GM12891 (cell line): ENCODE measurements around the gene FAM83D. TPM values are rescaled to one million over a fixed set of nuclear protein-coding genes. Genes with fewer than 3 reads are reported as not detected.

ENCODE experiments used
- DNase-seq: peaks from one replicate; pipeline ENCODE4 v3.0.0; 2011; ENCODE audit warnings: low spot score; ENCODE audit not compliant: insufficient read length
- FAIRE-seq: peaks from 2 replicates; lab custom pipeline; 2011; peaks lifted over from hg19 to GRCh38; lab: Jason Lieb, UNC
- PAX5 ChIP-seq: IDR thresholded peaks from 2 replicates; pipeline ENCODE4 v1.6.1; 2011; ENCODE audit warnings: low read length, moderate library complexity, mild to moderate bottlenecking; ENCODE audit not compliant: insufficient read depth, severe bottlenecking
- POLR2A ChIP-seq: IDR thresholded peaks from 2 replicates; pipeline ENCODE4 v1.6.1; 2011; ENCODE audit warnings: low read depth, low read length, control low read depth
- POLR2AphosphoS5 ChIP-seq: IDR thresholded peaks from 2 replicates; pipeline ENCODE4 v1.6.1; 2011; ENCODE audit warnings: low read depth, low read length, control low read depth
- POU2F2 ChIP-seq: IDR thresholded peaks from 2 replicates; pipeline ENCODE4 v1.6.1; 2011; ENCODE audit warnings: low read depth, mild to moderate bottlenecking, control low read depth, low read length, moderate library complexity
- SPI1 ChIP-seq: IDR thresholded peaks from 2 replicates; pipeline ENCODE4 v1.6.1; 2011; ENCODE audit warnings: low read depth, low read length, control low read depth
- TAF1 ChIP-seq: IDR thresholded peaks from 2 replicates; pipeline ENCODE4 v1.6.1; 2011; ENCODE audit warnings: low read depth, low read length, control low read depth
- polyA plus RNA-seq: library from polyadenylated mRNA; unstranded; fragments of >200 nt; gene quantifications from one replicate; pipeline ENCODE4 v1.2.1, GENCODE V29; 2012; ENCODE audit warnings: low read depth, missing spikeins, inconsistent platforms; ENCODE audit not compliant: missing spikeins

Gene FAM83D
- 7.4 TPM for polyA plus RNA-seq

- TF ChIP-seq POLR2AphosphoS5, result peak; percentile 90
- TF ChIP-seq POU2F2, result peak; percentile 63
- TF ChIP-seq POLR2A, result peak; percentile 92
- TF ChIP-seq PAX5, result no peak
- no peak for TF ChIP-seq SPI1
- 0 out of 2 replicates have a peak, but pooled peaks have one; percentile 40 for TF ChIP-seq TAF1
- peak; percentile 95 for FAIRE-seq
These were observed at the start of gene FAM83D for GRCh38 chr20:38926142-38926933. FAM83D (plus strand) TSS chr20:38926417; CDS start chr20:38926443, 26 bp downstream.

GRCh38 chr20:38877483-38877882, 48.7 kb upstream of the FAM83D start:
- DNase-seq, result no peak
- no peak for FAIRE-seq
- TF ChIP-seq TAF1, result no peak
- no peak for TF ChIP-seq SPI1
- TF ChIP-seq POLR2A, result no peak
- TF ChIP-seq POU2F2, result no peak
- no peak for TF ChIP-seq PAX5
- TF ChIP-seq POLR2AphosphoS5, result no peak

More at GRCh38 chr20:38926142-38926933, at the start of gene FAM83D:
- peak; percentile 99 for DNase-seq

- DNase-seq, result no peak
- no peak for FAIRE-seq
- no peak for TF ChIP-seq POU2F2
- TF ChIP-seq POLR2A, result no peak
- TF ChIP-seq POLR2AphosphoS5, result no peak
- TF ChIP-seq PAX5, result no peak
- TF ChIP-seq TAF1, result no peak
- no peak for TF ChIP-seq SPI1
These were observed 47.4 kb upstream of the FAM83D start for GRCh38 chr20:38878866-38879265.

- no peak for DNase-seq
- TF ChIP-seq PAX5 (no peak), POLR2AphosphoS5 (no peak), POU2F2 (no peak), SPI1 (no peak), POLR2A (no peak), TAF1 (no peak)
- FAIRE-seq, result peak; percentile 72
These were observed 45.1 kb upstream of the FAM83D start for GRCh38 chr20:38880952-38881735.

- FAIRE-seq, result no peak
- TF ChIP-seq TAF1 (no peak), SPI1 (no peak), POLR2AphosphoS5 (no peak), PAX5 (no peak), POLR2A (no peak), POU2F2 (no peak)
- no peak for DNase-seq
These were observed 44.3 kb upstream of the FAM83D start for GRCh38 chr20:38881806-38882440.

GRCh38 chr20:38882600-38882999, 43.6 kb upstream of the FAM83D start:
- FAIRE-seq (no peak), DNase-seq (no peak)
- no peak for TF ChIP-seq SPI1
- TF ChIP-seq POLR2A, result no peak
- TF ChIP-seq PAX5, result no peak
- TF ChIP-seq POU2F2, result no peak

GRCh38 chr20:38883081-38883980, 42.9 kb upstream of the FAM83D start:
- no peak for TF ChIP-seq SPI1
- TF ChIP-seq POLR2AphosphoS5, result no peak
- no peak for TF ChIP-seq POU2F2
- no peak for TF ChIP-seq POLR2A
- no peak for TF ChIP-seq PAX5
- no peak for TF ChIP-seq TAF1
- FAIRE-seq (peak; percentile 5), DNase-seq (no peak)

- FAIRE-seq (no peak), DNase-seq (no peak)
- TF ChIP-seq POU2F2 (peak; percentile 85), POLR2AphosphoS5 (no peak)
These were observed 42.1 kb upstream of the FAM83D start for GRCh38 chr20:38883981-38884733.

- FAIRE-seq, result no peak
- DNase-seq, result no peak
- TF ChIP-seq PAX5, result no peak
- no peak for TF ChIP-seq TAF1
- no peak for TF ChIP-seq SPI1
- no peak for TF ChIP-seq POLR2A
- TF ChIP-seq POLR2AphosphoS5, result no peak
- TF ChIP-seq POU2F2, result no peak
These were observed 40.9 kb upstream of the FAM83D start for GRCh38 chr20:38885357-38885756.
